ENCODE data around the gene RGL1.

DNA sequence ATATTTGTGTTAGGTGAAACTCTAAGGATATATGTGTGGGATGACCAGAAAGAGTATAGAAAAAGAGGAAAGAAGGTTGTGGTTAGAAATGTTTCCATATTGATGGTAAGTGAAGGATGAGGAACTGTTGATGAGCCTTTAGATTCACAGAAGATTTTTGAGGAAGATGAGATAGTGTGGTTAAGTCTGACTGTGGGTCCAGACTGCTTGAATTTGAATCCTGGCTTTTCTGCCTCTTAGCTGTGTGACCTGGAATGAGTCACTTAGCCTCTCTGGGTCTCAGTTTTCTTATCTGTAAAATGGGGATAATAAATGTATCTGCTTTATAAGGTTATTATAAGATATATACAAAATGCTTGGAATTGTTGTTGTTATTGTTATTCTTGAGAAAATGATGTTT lies 27.5 kb downstream of the RGL1 start:
- TF ChIP-seq CTCF (IDR thresholded peaks at IDR 0.05), result no peak
- TF ChIP-seq POLR2A (IDR thresholded peaks at IDR 0.05), result no peak
- no peak for TF ChIP-seq POLR2AphosphoS5 (IDR thresholded peaks at IDR 0.05)
- no peak for TF ChIP-seq EP300 (IDR thresholded peaks at IDR 0.05)
